SU-DHL-6 (cell line): ENCODE measurements around the gene EIF5.

Source experiments
- CTCF ChIP-seq: fragments of 200-600 bp; sonication (generic); IDR thresholded peaks from one replicate; pipeline ENCODE4 v1.5.1; 2017; ENCODE audit warnings: antibody characterized with exemption, mild to moderate bottlenecking, low read length, moderate library complexity; ENCODE audit not compliant: insufficient read depth, poor library complexity, severe bottlenecking
- EZH2phosphoT487 ChIP-seq: fragments of 200-600 bp; sonication (generic), shearing (Covaris generic); conservative IDR thresholded peaks from 2 replicates; pipeline ENCODE4 v1.6.1; 2018; ENCODE audit warnings: mild to moderate bottlenecking, antibody characterized with exemption, low read length, moderate library complexity, mixed read lengths

DNA sequence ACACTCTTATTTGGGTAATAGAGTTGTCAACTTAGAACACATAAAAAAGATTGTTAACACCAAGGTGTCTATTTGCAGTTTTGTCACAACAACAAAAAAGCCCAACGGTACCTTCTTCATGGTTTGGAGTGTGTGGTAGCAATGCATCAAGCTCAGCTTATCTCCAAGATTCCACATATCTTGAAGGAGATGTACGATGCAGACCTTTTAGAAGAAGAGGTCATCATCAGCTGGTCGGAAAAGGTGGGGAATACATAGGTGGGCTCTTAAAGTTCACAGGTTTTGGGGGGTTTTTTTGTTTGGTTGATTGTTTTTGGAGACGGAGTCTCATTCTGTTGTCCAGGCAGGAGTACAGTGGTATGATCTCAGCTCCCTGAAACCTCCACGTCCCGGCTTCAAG is 5.5 kb downstream of the EIF5 start:
- TF ChIP-seq EZH2phosphoT487 (no peak), CTCF (no peak)
